ENCODE measurements around the gene NOP16. TPM values are rescaled to one million over a fixed set of nuclear protein-coding genes. Genes with fewer than 3 reads are reported as not detected.

NOP16 gene
- total and polyA plus RNA-seq, 2 of the 13 experiments (the other 11 are each of a cell fraction or from before 2014, with no cell fraction given), result 43.3 to 48.4 TPM

- TF ChIP-seq ZBTB39 (CRISPR knock-in tag; IDR thresholded peaks at IDR 0.05), result no peak
- no peak for TF ChIP-seq ZNF557 (CRISPR knock-in tag; IDR thresholded peaks at IDR 0.05)
- TF ChIP-seq ZSCAN29 (CRISPR knock-in tag; conservative IDR thresholded peaks at IDR 0.05), result no peak
- TF ChIP-seq ZNF564 (CRISPR knock-in tag; IDR thresholded peaks at IDR 0.05), result peak; percentile 73; the same call in 1 of the 2 replicates
- TF ChIP-seq CSRNP2 (CRISPR knock-in tag; conservative IDR thresholded peaks at IDR 0.05; ENCODE audit: low read depth), result no peak
- no peak for TF ChIP-seq ZNF281 (CRISPR knock-in tag; IDR thresholded peaks at IDR 0.05; ENCODE audit: borderline replicate concordance)
- no peak for TF ChIP-seq TRIM24 (CRISPR knock-in tag; IDR thresholded peaks at IDR 0.05)
- peak; percentile 85 for TF ChIP-seq KDM2A (CRISPR knock-in tag; IDR thresholded peaks at IDR 0.05; ENCODE audit: borderline replicate concordance, low read depth)
- TF ChIP-seq ZEB1 (IDR thresholded peaks at IDR 0.05; ENCODE audit: insufficient replicate concordance, low read depth), result no peak
- TF ChIP-seq ZNF83 (CRISPR knock-in tag; IDR thresholded peaks at IDR 0.05; ENCODE audit: borderline replicate concordance), result no peak
- no peak for TF ChIP-seq ZNF781 (CRISPR knock-in tag; IDR thresholded peaks at IDR 0.05; ENCODE audit: borderline replicate concordance, not compliant biosample characterization)
- TF ChIP-seq IKZF5 (CRISPR knock-in tag; IDR thresholded peaks at IDR 0.05), result no peak
- TF ChIP-seq NFIC (IDR thresholded peaks at IDR 0.05; ENCODE audit: low read length), result no peak
- TF ChIP-seq WIZ (CRISPR knock-in tag; IDR thresholded peaks at IDR 0.05), result no peak
- TF ChIP-seq ZNF724P (CRISPR knock-in tag; IDR thresholded peaks at IDR 0.05; ENCODE audit: borderline replicate concordance), result 0 out of 2 replicates have a peak, but pooled peaks have one; percentile 23
- 0 out of 2 replicates have a peak, but pooled peaks have one; percentile 14 for TF ChIP-seq ZBTB20 (CRISPR knock-in tag; IDR thresholded peaks at IDR 0.05; ENCODE audit: borderline replicate concordance, low read depth)
- no peak for TF ChIP-seq SMYD3 (CRISPR knock-in tag; IDR thresholded peaks at IDR 0.05)
- no peak for TF ChIP-seq HMGA1 (CRISPR knock-in tag; conservative IDR thresholded peaks at IDR 0.05)
Observed at GRCh38 chr5:176415952-176416924, 27.8 kb upstream of the NOP16 start, which contains the start of gene CLTB (continued).
